ENCODE measurements around the gene MRPL12. TPM values are rescaled to one million over a fixed set of nuclear protein-coding genes. Genes with fewer than 3 reads are reported as not detected.

The MRPL12 gene
- total RNA-seq, 1 experiment from 2014 or later: 157 TPM

DNA sequence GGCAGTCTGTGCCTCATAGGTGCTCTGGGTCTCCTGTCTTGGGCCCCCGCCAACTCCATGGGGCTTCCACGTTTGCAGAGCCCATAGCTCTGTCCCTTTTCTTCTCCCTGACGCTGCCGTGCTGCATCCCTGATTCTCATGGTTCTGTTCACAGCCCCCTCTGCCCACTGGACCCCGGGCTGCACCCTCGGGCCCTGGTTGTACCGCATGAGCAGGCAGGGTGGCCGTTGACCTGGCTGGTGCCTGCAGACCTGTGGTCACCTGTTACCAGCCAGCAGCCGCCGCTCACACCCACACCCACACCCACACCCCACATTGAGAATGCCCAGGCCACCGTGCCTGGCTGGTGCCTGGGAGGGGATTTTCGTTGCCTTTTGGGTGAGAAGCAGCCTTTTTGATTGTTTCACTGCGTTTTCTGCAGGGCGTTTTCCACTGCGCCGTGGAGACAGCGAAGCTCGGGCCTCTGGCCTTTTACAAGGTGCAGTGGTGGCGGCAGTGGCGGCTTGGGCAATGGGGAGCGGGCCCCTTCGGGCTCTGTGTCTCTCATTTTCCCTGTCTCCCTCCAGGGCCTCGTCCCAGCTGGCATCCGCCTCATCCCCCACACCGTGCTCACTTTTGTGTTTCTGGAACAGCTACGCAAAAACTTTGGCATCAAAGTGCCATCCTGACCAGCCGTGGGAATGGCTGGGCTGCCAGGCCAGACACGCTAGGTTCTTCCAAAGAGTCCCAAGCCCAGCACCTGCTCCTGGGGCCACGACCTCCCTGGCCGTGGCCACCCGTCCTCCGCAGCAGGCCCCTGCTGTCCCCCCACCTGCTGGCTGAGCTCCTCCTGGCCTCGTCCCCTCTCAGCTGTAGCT, 16.5 kb downstream of the MRPL12 start:
- peaks cover 13% of the 10 kb centered on the region for H3K4me1 ChIP-seq (ENCODE audit: control insufficient read depth, insufficient read depth, low read length)
- no peak overlapping the region for H3K4me3 ChIP-seq (ENCODE audit: low read depth in 2 of 2, low read length in 2 of 2)
- intact Hi-C loops (cut with micrococcal nuclease; ENCODE audit: unreplicated experiment) (no loop called here), in situ Hi-C loops (cut with HindIII; ENCODE audit: low pct_unique_long_range_greater_than_20kb, low sequenced_read_pairs) (no loop called here)
- no peak for DNase-seq (ENCODE audit: low read depth, low spot score)
- POLR2A ChIA-PET: interaction anchor here (0.6 kb wide), 1 partner anchor 11 kb away, joined by 8 read pairs; no protein-coding TSS in a partner anchor
- BruUV-seq (replicated peaks): no TSS peak
- H3K27me3 ChIP-seq (ENCODE audit: control insufficient read depth, insufficient read depth, low read length): no peaks in the 10 kb centered on the region
- no peak for ATAC-seq
- H3K27ac ChIP-seq (ENCODE audit: low read length): no peak overlapping the region
- H3K36me3 ChIP-seq (ENCODE audit: control insufficient read depth, insufficient read depth, low read length): no peaks in the 10 kb centered on the region
- CTCF ChIA-PET: no interaction called here
- H3K9me3 ChIP-seq (ENCODE audit: control insufficient read depth, insufficient read depth, low read depth, low read length): no peaks in the 10 kb centered on the region
- no peak for TF ChIP-seq SIN3A (IDR thresholded peaks at IDR 0.05; ENCODE audit: borderline replicate concordance, insufficient read depth, low read depth, low read length)
- no peak for TF ChIP-seq POLR2AphosphoS5 (IDR thresholded peaks at IDR 0.05; ENCODE audit: low read depth, low read length)
- TF ChIP-seq, protein P1, sequence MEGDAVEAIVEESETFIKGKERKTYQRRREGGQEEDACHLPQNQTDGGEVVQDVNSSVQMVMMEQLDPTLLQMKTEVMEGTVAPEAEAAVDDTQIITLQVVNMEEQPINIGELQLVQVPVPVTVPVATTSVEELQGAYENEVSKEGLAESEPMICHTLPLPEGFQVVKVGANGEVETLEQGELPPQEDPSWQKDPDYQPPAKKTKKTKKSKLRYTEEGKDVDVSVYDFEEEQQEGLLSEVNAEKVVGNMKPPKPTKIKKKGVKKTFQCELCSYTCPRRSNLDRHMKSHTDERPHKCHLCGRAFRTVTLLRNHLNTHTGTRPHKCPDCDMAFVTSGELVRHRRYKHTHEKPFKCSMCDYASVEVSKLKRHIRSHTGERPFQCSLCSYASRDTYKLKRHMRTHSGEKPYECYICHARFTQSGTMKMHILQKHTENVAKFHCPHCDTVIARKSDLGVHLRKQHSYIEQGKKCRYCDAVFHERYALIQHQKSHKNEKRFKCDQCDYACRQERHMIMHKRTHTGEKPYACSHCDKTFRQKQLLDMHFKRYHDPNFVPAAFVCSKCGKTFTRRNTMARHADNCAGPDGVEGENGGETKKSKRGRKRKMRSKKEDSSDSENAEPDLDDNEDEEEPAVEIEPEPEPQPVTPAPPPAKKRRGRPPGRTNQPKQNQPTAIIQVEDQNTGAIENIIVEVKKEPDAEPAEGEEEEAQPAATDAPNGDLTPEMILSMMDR (IDR thresholded peaks at IDR 0.05): no peak

DNA sequence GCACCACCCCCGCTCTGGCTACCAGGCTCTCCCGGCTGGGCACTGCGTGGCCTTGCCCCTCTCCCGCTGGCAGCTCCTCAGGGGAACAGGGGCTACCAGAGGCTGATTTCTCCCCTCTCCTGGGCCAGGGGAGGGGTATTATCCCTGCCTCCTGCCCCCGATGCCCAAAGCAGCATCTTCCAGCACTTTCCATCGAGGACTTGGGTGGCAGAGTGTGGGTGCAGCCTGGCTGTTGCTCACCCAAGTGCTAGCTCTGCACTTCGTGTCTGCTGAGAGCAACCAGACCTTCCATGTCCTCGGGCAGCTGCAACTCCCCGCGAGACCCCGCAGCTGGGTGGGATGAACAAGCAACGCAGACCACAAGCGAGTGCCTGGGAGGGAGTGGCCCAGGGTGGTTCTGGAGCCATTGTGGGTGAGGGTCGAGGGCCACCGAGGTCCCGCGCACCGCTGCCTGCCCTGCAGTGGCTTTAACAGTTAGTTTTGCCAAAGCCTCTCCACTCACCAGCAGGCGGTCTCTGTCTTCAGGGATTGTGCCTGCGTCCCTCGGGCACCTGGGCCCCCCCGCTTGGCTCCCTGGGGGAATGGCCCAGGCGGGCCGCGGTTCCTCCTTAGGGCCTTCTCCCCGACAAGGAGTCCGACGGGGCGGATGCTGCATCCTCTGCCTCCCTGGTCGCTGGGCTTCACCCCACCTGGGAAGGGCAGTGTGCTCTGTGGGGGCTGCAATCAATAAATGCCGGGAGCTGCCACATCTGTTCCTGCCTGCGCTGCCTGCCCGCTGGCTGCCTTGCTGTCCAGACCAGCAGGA, 17.3 kb downstream of the MRPL12 start:
- H3K36me3 ChIP-seq (ENCODE audit: control insufficient read depth, insufficient read depth, low read length): no peaks in the 10 kb centered on the region
- BruUV-seq (replicated peaks): no TSS peak
- TF ChIP-seq TCF7L2 (IDR thresholded peaks at IDR 0.05; ENCODE audit: low read depth, low read length): no peak
- TF ChIP-seq, protein P1 (IDR thresholded peaks at IDR 0.05): no peak
- TF ChIP-seq SIN3A (IDR thresholded peaks at IDR 0.05; ENCODE audit: borderline replicate concordance, insufficient read depth, low read depth, low read length): no peak
- TF ChIP-seq, protein P2, sequence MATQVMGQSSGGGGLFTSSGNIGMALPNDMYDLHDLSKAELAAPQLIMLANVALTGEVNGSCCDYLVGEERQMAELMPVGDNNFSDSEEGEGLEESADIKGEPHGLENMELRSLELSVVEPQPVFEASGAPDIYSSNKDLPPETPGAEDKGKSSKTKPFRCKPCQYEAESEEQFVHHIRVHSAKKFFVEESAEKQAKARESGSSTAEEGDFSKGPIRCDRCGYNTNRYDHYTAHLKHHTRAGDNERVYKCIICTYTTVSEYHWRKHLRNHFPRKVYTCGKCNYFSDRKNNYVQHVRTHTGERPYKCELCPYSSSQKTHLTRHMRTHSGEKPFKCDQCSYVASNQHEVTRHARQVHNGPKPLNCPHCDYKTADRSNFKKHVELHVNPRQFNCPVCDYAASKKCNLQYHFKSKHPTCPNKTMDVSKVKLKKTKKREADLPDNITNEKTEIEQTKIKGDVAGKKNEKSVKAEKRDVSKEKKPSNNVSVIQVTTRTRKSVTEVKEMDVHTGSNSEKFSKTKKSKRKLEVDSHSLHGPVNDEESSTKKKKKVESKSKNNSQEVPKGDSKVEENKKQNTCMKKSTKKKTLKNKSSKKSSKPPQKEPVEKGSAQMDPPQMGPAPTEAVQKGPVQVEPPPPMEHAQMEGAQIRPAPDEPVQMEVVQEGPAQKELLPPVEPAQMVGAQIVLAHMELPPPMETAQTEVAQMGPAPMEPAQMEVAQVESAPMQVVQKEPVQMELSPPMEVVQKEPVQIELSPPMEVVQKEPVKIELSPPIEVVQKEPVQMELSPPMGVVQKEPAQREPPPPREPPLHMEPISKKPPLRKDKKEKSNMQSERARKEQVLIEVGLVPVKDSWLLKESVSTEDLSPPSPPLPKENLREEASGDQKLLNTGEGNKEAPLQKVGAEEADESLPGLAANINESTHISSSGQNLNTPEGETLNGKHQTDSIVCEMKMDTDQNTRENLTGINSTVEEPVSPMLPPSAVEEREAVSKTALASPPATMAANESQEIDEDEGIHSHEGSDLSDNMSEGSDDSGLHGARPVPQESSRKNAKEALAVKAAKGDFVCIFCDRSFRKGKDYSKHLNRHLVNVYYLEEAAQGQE (IDR thresholded peaks at IDR 0.05; ENCODE audit: insufficient read depth in 1 of 2, low read depth in 2 of 2, low read length in 1 of 2): no peak
- no peak for TF ChIP-seq POLR2AphosphoS5 (IDR thresholded peaks at IDR 0.05; ENCODE audit: low read depth, low read length)
- DNase-seq (ENCODE audit: low read depth, low spot score) (no peak), ATAC-seq (no peak)
- H3K27me3 ChIP-seq (ENCODE audit: control insufficient read depth, insufficient read depth, low read length): no peaks in the 10 kb centered on the region
- POLR2A ChIA-PET: interaction anchor here (0.6 kb wide), 2 partner anchors 10 to 135 kb away, joined by 8 read pairs; no protein-coding TSS in a partner anchor
- intact Hi-C loops (cut with micrococcal nuclease; ENCODE audit: unreplicated experiment): no loop called here
- H3K27ac ChIP-seq (ENCODE audit: low read length): no peak overlapping the region
- no peaks in the 10 kb centered on the region for H3K9me3 ChIP-seq (ENCODE audit: control insufficient read depth, insufficient read depth, low read depth, low read length)
- CTCF ChIA-PET: no interaction called here
- in situ Hi-C loops (cut with HindIII; ENCODE audit: low pct_unique_long_range_greater_than_20kb, low sequenced_read_pairs): no loop called here
- H3K4me1 ChIP-seq (ENCODE audit: control insufficient read depth, insufficient read depth, low read length): peaks cover 13% of the 10 kb centered on the region
- H3K4me3 ChIP-seq (ENCODE audit: low read depth in 2 of 2, low read length in 2 of 2): no peak overlapping the region
